Stimulated activated CD8-positive, alpha-beta memory T cell treated with anti-CD3 and anti-CD28 coated beads, Interleukin-7, amount 100 ng/mL, for 24 hours (primary cell): ENCODE results near the gene NFYC.

Source experiments
- DNase-seq: peaks from one replicate; pipeline ENCODE4 v3.0.0-alpha.2; 2020; ENCODE audit warnings: low read depth

Gene NFYC

GRCh38 chr1:40783001-40783905 is 91.7 kb downstream of the NFYC start, which contains the start of gene KCNQ4:
TSS of gene KCNQ4 (plus strand) at chr1:40783787. CDS start at chr1:40784094, 307 bp downstream.
- no peak for DNase-seq

GRCh38 chr1:40784141-40784770 is 92.8 kb downstream of the NFYC start:
- DNase-seq: no peak

DNA sequence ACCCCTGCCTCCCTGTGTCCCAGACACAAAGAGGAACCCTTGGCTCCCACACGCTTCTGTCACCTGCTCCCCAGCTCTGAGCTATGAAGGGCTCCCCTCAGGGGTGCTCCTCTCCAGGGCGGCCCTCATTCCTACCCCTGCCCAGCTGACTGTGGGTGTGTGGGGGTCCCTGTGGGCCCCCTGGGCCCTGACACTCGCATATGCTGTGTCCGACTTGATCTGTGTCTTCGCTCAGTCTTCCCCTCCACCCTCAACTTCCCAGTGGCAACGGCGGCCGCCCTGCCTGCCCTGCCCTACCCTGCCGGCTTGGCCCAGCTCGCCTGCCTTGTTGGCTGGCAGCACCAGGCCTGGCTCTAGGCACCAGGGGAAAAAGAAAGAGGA is 93.3 kb downstream of the NFYC start:
- no peak for DNase-seq

- DNase-seq: no peak
Measured at GRCh38 chr1:40785446-40785845, 93.9 kb downstream of the NFYC start.

DNA sequence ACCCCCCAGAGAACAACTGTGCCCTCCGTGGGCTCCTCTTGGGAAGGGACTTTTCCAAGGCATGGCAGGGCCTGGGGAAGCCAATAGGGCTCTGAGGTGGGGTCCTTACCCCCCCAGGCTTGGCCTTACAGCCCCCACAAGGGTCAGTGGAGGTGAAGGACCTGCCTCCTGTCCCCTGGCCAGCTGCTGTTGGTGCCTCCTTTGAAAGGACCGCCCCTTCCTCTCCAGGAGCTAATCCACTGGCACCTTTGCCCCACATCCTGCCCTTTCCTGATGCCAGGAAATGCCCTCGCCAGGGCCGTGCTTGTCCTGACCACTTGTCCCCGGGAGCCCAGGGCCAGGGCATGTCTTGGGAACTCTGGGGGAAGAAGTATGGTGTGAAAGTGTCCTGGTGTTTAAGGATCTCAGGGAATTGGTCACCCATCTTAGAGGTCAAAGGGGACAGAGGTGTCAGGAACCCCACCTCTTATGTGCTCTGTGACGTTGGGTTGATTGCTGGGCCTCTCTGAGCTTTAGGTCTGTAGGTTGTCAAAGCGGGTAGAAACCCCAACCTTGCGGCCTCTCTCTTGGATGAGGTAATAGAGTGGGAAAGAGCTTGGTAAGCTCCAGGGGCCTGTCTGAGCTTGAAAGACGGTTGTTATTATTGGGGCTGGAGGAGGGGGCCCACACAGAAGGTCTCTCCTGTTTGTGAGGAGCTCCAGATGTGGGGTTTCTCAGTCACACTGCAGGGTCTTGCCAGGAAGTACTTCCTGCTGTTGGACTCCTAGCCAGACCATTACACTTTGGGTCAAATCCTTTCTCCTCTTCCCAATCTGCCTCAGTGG is 94.9 kb downstream of the NFYC start:
- no peak for DNase-seq

GRCh38 chr1:40786995-40787705 is 95.6 kb downstream of the NFYC start:
- DNase-seq: no peak

GRCh38 chr1:40787737-40788560 is 96.4 kb downstream of the NFYC start:
- no peak for DNase-seq

GRCh38 chr1:40788561-40789341 is 97.2 kb downstream of the NFYC start:
- no peak for DNase-seq

GRCh38 chr1:40789342-40789598 is 97.8 kb downstream of the NFYC start:
- no peak for DNase-seq

GRCh38 chr1:40789661-40790430 is 98.3 kb downstream of the NFYC start:
- no peak for DNase-seq

DNA sequence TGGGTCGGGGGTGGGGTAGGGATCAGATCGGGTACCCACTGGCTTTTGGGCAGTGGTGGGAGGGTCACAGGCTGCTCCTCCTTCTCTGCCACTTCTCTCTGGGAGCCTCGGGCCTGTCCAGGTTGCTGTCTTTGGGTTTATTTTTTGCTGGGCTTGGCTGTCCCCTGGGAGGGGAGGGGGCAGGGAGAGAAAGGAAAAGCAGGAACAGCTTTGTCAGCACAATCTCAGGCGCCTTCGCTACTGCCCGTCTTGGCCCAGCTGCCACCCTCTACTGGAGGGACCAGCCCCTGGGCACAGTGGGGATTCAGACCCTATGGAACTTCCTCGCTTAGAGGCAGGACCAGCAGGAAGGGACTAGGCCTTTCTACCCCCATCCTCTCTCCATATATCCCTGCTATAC is 100.5 kb downstream of the NFYC start:
- no peak for DNase-seq

GRCh38 chr1:40793617-40794016 is 102.1 kb downstream of the NFYC start:
- DNase-seq: no peak

GRCh38 chr1:40794048-40794447 is 102.5 kb downstream of the NFYC start:
- no peak for DNase-seq

- no peak for DNase-seq
Measured at GRCh38 chr1:40794974-40795715, 103.6 kb downstream of the NFYC start.

- no peak for DNase-seq
Measured at GRCh38 chr1:40795811-40796586, 104.5 kb downstream of the NFYC start.

DNA sequence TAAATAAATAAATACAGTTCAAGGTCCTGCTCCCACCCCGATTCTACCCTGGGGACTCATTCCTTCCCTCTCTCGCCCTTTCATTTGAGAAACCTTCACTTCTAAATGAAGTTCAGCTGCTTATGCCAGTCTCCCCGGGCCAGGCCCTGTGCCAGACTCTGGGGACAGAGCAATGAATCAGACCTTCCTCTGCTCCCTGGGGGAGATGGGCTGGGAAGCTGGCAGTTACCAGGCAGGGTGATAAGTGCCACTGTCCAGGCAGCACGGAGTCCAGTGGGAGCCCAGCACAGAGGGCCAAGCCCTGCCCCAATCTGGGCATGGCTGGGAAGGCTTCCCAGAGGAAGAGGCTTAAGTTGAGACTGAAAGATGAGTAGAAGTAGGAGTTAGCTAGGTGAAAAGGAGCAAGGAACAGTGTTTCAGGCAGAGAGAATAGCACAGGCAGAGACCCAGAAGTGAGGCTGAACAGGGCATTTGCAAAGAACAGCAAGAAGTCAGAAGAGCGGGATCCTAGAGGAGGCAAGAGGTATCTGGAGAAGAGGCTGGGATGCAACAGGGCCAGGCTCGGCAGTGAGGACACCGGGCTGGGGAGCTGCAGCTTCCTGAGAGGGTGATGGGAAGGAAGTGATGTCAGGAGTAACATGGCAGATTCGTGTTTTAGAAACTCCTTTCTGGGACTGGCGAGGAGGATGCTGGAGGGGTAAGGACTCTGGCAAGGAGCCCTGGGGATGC is 105.6 kb downstream of the NFYC start:
- no peak for DNase-seq

DNA sequence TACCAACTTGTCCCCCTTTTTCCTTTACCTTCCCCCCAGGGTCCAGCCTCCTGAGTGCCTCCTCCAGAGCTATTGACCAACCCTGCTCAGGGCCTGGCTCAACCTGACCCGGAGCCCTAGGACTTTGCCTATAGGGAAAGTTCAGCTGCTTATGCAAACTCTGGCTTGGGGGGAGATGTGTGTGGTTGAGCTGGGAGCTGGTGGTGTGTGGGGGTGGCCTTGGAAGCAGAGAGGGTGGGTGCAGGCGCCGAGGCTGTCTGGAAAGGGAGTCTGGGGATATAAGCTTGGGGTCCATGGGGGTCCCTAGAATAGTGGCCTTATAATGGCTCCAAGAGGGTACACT is 106.1 kb downstream of the NFYC start:
- no peak for DNase-seq
